HepG2 (cell line): ENCODE data around the gene TANGO2. TPM values are rescaled to one million over a fixed set of nuclear protein-coding genes. Genes with fewer than 3 reads are reported as not detected.

Experiments used
- ATAC-seq: fragments of 200-7000 bp; cut with Tn5 transposase; 3 replicates; pipeline ENCODE4 v1.9.1; 2020; ENCODE audit warnings: mild to moderate bottlenecking, moderate library complexity
- BruUV-seq: library from RNA; stranded (reverse); fragments of 400-500 nt; replicated peaks from 2 replicates; lab custom pipeline; 2021; lab: Mats Ljungman, UMichigan
- CTCF ChIA-PET: fragments of 300-600 bp; formaldehyde crosslinking; extraction: SDS; loops from one replicate; lab custom pipeline; 2021; ENCODE audit warnings: low total read pairs, inconsistent platforms, low intra/inter-chr PET ratio; lab: Yijun Ruan, JAX
- POLR2A ChIA-PET: fragments of 350-600 bp; sonication (Branson Sonifier 250); formaldehyde crosslinking; loops from one replicate; lab custom pipeline; 2020; ENCODE audit warnings: antibody characterized with exemption, inconsistent platforms; lab: Yijun Ruan, JAX
- DNase-seq: peaks from one replicate; pipeline ENCODE4 v3.0.0-alpha.2; 2015; ENCODE audit warnings: low spot score
- FAIRE-seq: peaks from 3 replicates; lab custom pipeline; 2011; peaks lifted over from hg19 to GRCh38; lab: Jason Lieb, UNC
- H2AFZ ChIP-seq: one replicate; pipeline ENCODE4 v1.6.1; 2011; ENCODE audit warnings: low read length, inconsistent platforms
- H3K27ac ChIP-seq: fragments of 300-600 bp; 3 replicates; pipeline ENCODE4 v1.8.0; 2011; ENCODE audit warnings: mixed run types, mild to moderate bottlenecking, mixed read lengths, low read length, inconsistent platforms; ENCODE audit not compliant: insufficient read depth; ENCODE audit errors: extremely low read length
- H3K27me3 ChIP-seq, 2 experiments: fragments of 200-600 bp in 1 of 2; 2 replicates in 1 of 2; 3 replicates in 1 of 2; pipeline versions ENCODE4 v1.6.0 to v1.8.0; 2011; ENCODE audit warnings: low read length in 2 of 2, mild to moderate bottlenecking in 2 of 2, moderate library complexity in 2 of 2, inconsistent platforms in 1 of 2; ENCODE audit not compliant: insufficient read depth in 2 of 2, control insufficient read depth in 1 of 2
- H3K36me3 ChIP-seq, 2 experiments: fragments of 200-600 bp in 1 of 2; replicated peaks in 1 of 2; 2 replicates in 1 of 2; 3 replicates in 1 of 2; pipeline versions ENCODE4 v1.5.1 to v1.8.0; 2011; ENCODE audit warnings: low read length in 2 of 2, inconsistent platforms in 1 of 2; ENCODE audit not compliant: insufficient read depth in 2 of 2, control insufficient read depth in 1 of 2
- H3K4me1 ChIP-seq: 2 replicates; pipeline ENCODE4 v1.5.1; 2012; ENCODE audit warnings: low read length, inconsistent platforms; ENCODE audit not compliant: insufficient read depth
- H3K4me2 ChIP-seq: 2 replicates; pipeline ENCODE4 v1.6.0; 2011; ENCODE audit warnings: low read depth, low read length, inconsistent platforms
- H3K4me3 ChIP-seq, 3 experiments: fragments of 200-600 bp in 1 of 3; sonication (generic), shearing (Covaris generic) in 1 of 3; replicated peaks in 1 of 3; 2 replicates each; pipeline ENCODE4 v1.5.1; 2011 to 2016; ENCODE audit warnings: low read length in 3 of 3, inconsistent platforms in 2 of 3, low read depth in 2 of 3, mild to moderate bottlenecking in 2 of 3, control low read depth in 1 of 3, mixed read lengths in 1 of 3; ENCODE audit not compliant: insufficient read depth in 1 of 3
- H3K79me2 ChIP-seq: one replicate; pipeline ENCODE4 v1.6.1; 2011; ENCODE audit warnings: low read length, inconsistent platforms; ENCODE audit not compliant: insufficient read depth
- H3K9ac ChIP-seq: 2 replicates; pipeline ENCODE4 v1.6.0; 2011; ENCODE audit warnings: mild to moderate bottlenecking, low read depth, low read length, inconsistent platforms; ENCODE audit not compliant: insufficient read depth
- H3K9me3 ChIP-seq: 2 replicates; pipeline ENCODE4 v1.5.1; 2012; ENCODE audit warnings: mild to moderate bottlenecking, low read length
- H4K20me1 ChIP-seq: 2 replicates; pipeline ENCODE4 v1.6.0; 2011; ENCODE audit warnings: inconsistent platforms, mild to moderate bottlenecking, low read length, moderate library complexity; ENCODE audit not compliant: insufficient read depth
- DMAP1 ChIP-seq: IDR thresholded peaks from 2 replicates; pipeline ENCODE4 v1.6.1; 2016
- HDAC6 ChIP-seq: fragments of 200-600 bp; sonication (generic); IDR thresholded peaks from 2 replicates; pipeline ENCODE4 v1.7.0; 2017; ENCODE audit warnings: mild to moderate bottlenecking, antibody characterized with exemption, low read length, low read depth
- MTA1 ChIP-seq: sonication (generic); formaldehyde crosslinking; IDR thresholded peaks from 2 replicates; pipeline ENCODE4 v1.4.0; 2020; ENCODE audit warnings: missing genetic modification reagents, mild to moderate bottlenecking, borderline replicate concordance
- MYNN ChIP-seq: sonication (generic); formaldehyde crosslinking; IDR thresholded peaks from 2 replicates; pipeline ENCODE4 v1.4.0; 2020; ENCODE audit warnings: mild to moderate bottlenecking, low read depth, missing genetic modification reagents
- PATZ1 ChIP-seq: sonication (generic); formaldehyde crosslinking; IDR thresholded peaks from 2 replicates; pipeline ENCODE4 v1.4.0; 2020; ENCODE audit warnings: missing genetic modification reagents
- PCBP2 ChIP-seq: fragments of 200-400 bp; formaldehyde crosslinking; optimal IDR thresholded peaks from 2 replicates; pipeline ENCODE3; 2018; ENCODE audit warnings: low read length, low read depth; ENCODE audit not compliant: poor library complexity, severe bottlenecking
- SIN3A ChIP-seq: IDR thresholded peaks from 2 replicates; pipeline ENCODE4 v1.6.1; 2011; ENCODE audit warnings: low read depth, mild to moderate bottlenecking, control low read depth, low read length, borderline replicate concordance
- TCF12 ChIP-seq, 2 experiments: fragments of 450-650 bp in 1 of 2; sonication (generic) in 1 of 2; formaldehyde crosslinking in 1 of 2; IDR thresholded peaks; 2 replicates each; pipeline versions ENCODE4 v1.6.1 to v1.8.0; 2017 to 2022; ENCODE audit warnings: antibody characterized with exemption in 1 of 2, mild to moderate bottlenecking in 1 of 2, missing genetic modification reagents in 1 of 2, moderate library complexity in 1 of 2
- ZGPAT ChIP-seq: IDR thresholded peaks from 2 replicates; pipeline ENCODE4 v1.6.1; 2016; ENCODE audit warnings: mild to moderate bottlenecking
- ZKSCAN1 ChIP-seq: fragments of 150-350 bp; IDR thresholded peaks from 2 replicates; pipeline ENCODE4 v1.6.1; 2014; ENCODE audit warnings: low read length
- ZNF274 ChIP-seq: sonication (generic); formaldehyde crosslinking; IDR thresholded peaks from 2 replicates; pipeline ENCODE4 v1.5.1; 2020; ENCODE audit warnings: mild to moderate bottlenecking, missing genetic modification reagents
- ZNF547 ChIP-seq: sonication (generic); formaldehyde crosslinking; IDR thresholded peaks from 2 replicates; pipeline ENCODE4 v1.5.1; 2020; ENCODE audit warnings: mild to moderate bottlenecking, missing genetic modification reagents
- ZNF75D ChIP-seq: sonication (generic); formaldehyde crosslinking; IDR thresholded peaks from 2 replicates; pipeline ENCODE4 v1.8.1; 2023; ENCODE audit warnings: missing genetic modification reagents, mild to moderate bottlenecking, borderline replicate concordance
- ZNF800 ChIP-seq: sonication (generic); formaldehyde crosslinking; IDR thresholded peaks from 2 replicates; pipeline ENCODE4 v1.4.0; 2020; ENCODE audit warnings: missing genetic modification reagents
- WGBS: methylation state at CpG from one replicate; pipeline ENCODE4 v1.1.6; 2017; ENCODE audit warnings: low lambda C conversion rate; 5-methylcytosine and 5-hydroxymethylcytosine counted together
- in situ Hi-C: cut with HindIII; loops from 2 replicates; pipeline ENCODE4 v1.10.0; 2017; ENCODE audit warnings: low pct_unique_long_range_greater_than_20kb; ENCODE audit not compliant: extremely low pct_ligation_motif_present
- intact Hi-C: fragments of 100-400 bp; cut with micrococcal nuclease; formaldehyde crosslinking; loops from one replicate; pipeline ENCODE4 v1.10.0; 2022; ENCODE audit not compliant: unreplicated experiment
- polyA plus RNA-seq, 8 experiments: library from polyadenylated mRNA; depleted of rRNA in 3 of 8; stranded (reverse) in 7 of 8; unstranded in 1 of 8; fragments of >200 nt; fragmentation: Illumina TruSeq in 4 of 8; extraction: Trizol in 4 of 8; gene quantifications; 2 replicates each; pipeline versions ENCODE4 v1.2.1 to v1.2.3, GENCODE V29; 2011 to 2016; ENCODE audit warnings: low read depth in 4 of 8, missing spikeins in 1 of 8, mixed read lengths in 1 of 8; ENCODE audit not compliant: insufficient read depth in 1 of 8
- total RNA-seq, 5 experiments: library from RNA; depleted of rRNA; stranded (reverse); fragments of >200 nt; fragmentation: Illumina TruSeq; extraction: Trizol; gene quantifications; 2 replicates each; pipeline ENCODE4 v1.2.3, GENCODE V29; 2016; ENCODE audit warnings: low read depth in 1 of 5

Gene TANGO2
- total and polyA plus RNA-seq, 2 of the 13 experiments (the other 11 are each of a cell fraction or from before 2014, with no cell fraction given), result 12.9 to 14.8 TPM

GRCh38 chr22:20024650-20025397 lies 3.9 kb downstream of the TANGO2 start (continued):
- TF ChIP-seq PATZ1 (CRISPR knock-in tag), result no peak

GRCh38 chr22:20025401-20026203 lies 4.7 kb downstream of the TANGO2 start:
- TF ChIP-seq MYNN (CRISPR knock-in tag), result no peak
- TF ChIP-seq PCBP2, result no peak
- TF ChIP-seq MTA1 (CRISPR knock-in tag), result no peak
- TF ChIP-seq ZNF274 (CRISPR knock-in tag), result no peak
- no peak for TF ChIP-seq HDAC6
- no peak for TF ChIP-seq ZNF75D (CRISPR knock-in tag)
- no peak for TF ChIP-seq DMAP1 (CRISPR knock-in tag)
- TF ChIP-seq TCF12 (IDR thresholded peaks at IDR 0.05), result no peak
- TF ChIP-seq TCF12 (CRISPR knock-in tag; IDR thresholded peaks at IDR 0.05), result no peak
- TF ChIP-seq ZNF547 (CRISPR knock-in tag), result no peak
- TF ChIP-seq SIN3A, result no peak
- no peak for TF ChIP-seq ZGPAT
- TF ChIP-seq ZNF800 (CRISPR knock-in tag), result no peak
- no peak for TF ChIP-seq ZKSCAN1
- Histone ChIP-seq H3K36me3 (0 out of 5 replicates have a peak, but pooled peaks cover 0 to 1% of the 10 kb centered on the region in 2 experiments), H3K79me2 (peaks cover 12% of the 10 kb centered on the region), H3K4me2 (no peak overlapping the region), H3K9ac (no peak overlapping the region), H2AFZ (no peak overlapping the region), H3K27ac (no peak overlapping the region), H4K20me1 (no peaks in the 10 kb centered on the region), H3K4me1 (peaks cover 16% of the 10 kb centered on the region), H3K4me3 (no peak overlapping the region), H3K27me3 (no peaks in the 10 kb centered on the region), H3K9me3 (no peaks in the 10 kb centered on the region)
- BruUV-seq, result no TSS peak
- POLR2A ChIA-PET, result no interaction called here
- WGBS, result 97% methylated on average over 11 of the region's 13 CpGs
- ATAC-seq (no peak), FAIRE-seq (no peak), DNase-seq (no peak)
- CTCF ChIA-PET, result no interaction called here
- intact Hi-C loops (no loop called here), in situ Hi-C loops (no loop called here)
